Midbrain (tissue), 1 donor: ENCODE data around the gene DHX9.

Experiments used
- DNase-seq: peaks from one replicate; lab custom pipeline; 2025; lab: John Stamatoyannopoulos, UW

Gene DHX9

GRCh38 chr1:182839209-182840066, at the start of gene DHX9:
DHX9 (plus strand) TSS chr1:182839347; CDS start chr1:182842567, 3,220 bp downstream.
- peak; percentile 93 for DNase-seq

DNA sequence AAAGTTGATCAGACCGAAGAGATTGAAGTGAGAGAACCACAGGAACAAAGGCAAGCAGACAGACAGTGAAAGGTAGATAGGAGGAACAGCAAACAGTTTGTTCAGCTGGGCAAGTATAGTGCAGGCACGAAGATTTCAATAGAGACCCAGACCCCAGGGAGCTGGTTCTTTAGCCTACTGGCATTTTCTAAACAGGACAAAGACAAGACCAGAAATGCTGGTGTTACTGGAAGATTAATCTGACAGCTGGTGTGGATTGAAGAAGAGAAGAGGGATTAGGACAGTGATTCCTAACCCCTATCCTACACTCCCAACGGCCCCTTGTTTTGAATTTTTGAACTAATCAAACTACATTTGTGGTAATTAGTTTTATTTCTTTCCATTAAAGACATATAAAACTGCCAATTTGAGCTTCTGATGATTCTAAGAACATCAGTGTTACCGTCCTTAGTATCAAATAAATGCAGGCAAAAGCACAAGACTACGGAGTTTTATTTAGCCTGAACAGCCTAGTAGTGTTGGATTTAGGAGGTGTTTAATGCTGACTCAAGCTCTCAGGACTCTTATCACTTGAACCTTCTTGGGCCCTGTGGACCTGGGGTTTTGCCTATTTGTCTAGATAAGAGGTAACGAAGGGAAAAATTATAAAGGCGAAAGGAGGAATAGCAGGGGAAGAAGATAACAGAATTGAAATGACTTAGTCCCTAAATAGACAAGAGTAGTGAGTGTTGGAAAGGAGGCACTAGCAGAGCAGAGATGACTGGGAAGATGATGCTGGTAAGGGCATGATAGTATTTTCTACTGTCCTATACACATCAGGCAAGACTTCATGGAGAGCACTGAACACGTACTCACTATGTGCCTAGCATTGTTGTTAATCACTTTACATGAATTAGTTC, 47.6 kb upstream of the DHX9 start:
- DNase-seq = no peak

GRCh38 chr1:182794091-182794490, 45.1 kb upstream of the DHX9 start:
- no peak for DNase-seq

- DNase-seq = no peak
These were observed 44.4 kb upstream of the DHX9 start for GRCh38 chr1:182794676-182795201.

DNA sequence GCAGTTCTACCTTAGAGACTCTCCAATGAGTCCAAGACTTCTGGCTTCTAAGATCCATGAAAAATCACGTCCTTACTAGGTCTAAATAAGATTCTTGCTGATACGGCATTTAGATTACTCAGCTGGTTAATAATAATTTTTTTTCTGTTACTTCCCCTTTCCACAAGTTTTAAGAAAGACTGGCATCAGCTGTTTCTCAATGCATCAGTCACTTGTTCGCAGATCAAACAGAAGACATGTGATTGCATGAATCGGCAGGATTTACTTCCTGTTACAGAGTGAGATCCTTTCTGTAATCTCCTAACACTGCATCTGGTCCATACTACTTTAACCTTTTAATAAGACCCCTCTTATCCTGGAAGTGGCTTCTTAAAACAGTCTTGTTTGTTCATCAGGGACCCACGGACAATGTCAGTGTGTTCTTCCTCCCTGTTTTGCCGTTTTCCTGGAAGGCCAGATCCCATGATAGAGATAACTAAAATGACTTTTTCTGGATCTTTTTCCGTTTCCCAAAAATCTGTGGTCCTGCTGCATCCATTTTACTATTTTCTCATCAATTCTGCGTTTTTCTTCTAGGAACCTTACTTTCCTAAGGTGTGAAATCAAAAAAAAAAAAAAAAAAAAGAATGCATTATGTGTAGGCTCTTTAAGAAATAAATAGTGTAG, 43.5 kb upstream of the DHX9 start:
- DNase-seq = peak; percentile 39

DNA sequence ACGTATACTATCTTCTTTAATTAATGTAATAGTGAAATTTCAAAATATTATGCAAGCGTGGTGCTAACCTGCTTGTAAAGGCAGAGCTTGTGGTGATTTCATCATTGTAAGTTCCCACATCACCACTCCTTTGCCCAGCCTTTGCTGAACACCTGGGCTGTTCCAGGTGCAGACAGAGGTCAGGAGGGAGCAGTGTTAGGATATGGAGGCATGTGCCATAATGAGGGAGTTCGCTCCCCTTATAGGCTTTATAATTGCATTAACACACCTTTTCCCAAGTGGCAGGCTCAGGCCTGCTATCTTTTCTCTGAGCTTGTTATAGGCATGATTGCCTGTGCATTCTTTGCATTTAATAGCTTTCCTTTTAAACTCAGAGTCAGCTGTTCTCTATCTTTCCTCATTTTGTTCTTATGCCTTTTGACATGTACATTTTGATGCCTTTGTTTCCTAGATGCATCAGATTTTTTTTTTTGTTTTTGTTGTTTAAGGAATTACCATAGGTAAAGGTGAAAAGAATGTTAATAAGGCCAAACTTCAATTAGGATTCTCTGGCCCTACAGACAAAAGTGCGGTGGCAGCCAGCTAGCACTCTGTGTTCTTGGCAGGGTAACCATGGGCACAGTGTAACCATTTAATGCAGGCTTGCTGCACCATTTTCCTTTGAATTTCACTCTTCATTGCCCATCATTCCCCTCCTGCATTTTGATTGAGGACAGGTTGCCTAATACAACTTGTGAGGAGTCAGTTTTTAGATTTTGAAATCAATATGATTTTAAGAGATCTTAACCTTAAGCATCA, 36.9 kb upstream of the DHX9 start:
- DNase-seq = peak; percentile 58

DNA sequence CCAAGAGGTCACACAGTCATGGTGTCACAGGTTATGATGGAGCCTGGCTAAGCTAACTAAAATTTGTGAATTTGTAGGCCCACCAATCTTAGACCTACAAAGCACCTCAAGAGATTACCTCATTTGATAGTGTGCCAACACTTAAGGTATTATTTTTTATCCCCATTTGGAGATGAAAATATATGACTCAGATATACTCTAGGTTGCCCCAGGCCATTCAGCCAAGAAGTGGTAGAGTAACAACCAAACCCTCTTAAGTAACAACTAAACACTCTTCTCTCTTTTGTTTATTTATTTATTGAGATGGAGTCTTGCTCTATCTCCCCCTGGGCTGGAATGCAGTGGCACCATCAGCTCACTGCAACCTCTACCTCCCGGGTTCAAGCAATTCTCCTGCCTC, 35.3 kb upstream of the DHX9 start:
- DNase-seq = no peak

- no peak for DNase-seq
These were observed 33.0 kb upstream of the DHX9 start for GRCh38 chr1:182806015-182806678.

DNA sequence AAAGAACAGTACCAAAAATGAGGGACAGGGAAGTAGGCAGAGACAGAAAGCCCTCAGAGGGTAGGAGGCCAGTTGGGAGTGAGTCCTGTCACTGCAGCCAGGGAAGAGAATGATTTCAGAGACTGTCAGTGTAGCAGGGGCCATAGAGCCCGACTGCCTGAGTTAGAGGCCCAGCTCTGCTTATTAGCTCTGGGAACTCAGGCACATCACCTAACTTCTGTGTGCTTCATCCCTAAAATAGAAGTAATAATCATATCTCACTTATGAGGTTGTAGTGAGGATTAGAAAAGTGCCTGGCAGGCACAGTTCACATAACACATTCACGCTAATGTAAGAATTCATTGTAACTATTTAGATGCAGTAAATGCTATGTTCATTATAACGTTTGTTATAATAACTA, 31.2 kb upstream of the DHX9 start:
- DNase-seq = no peak

- DNase-seq = no peak
These were observed 29.7 kb upstream of the DHX9 start for GRCh38 chr1:182809414-182809957.

DNA sequence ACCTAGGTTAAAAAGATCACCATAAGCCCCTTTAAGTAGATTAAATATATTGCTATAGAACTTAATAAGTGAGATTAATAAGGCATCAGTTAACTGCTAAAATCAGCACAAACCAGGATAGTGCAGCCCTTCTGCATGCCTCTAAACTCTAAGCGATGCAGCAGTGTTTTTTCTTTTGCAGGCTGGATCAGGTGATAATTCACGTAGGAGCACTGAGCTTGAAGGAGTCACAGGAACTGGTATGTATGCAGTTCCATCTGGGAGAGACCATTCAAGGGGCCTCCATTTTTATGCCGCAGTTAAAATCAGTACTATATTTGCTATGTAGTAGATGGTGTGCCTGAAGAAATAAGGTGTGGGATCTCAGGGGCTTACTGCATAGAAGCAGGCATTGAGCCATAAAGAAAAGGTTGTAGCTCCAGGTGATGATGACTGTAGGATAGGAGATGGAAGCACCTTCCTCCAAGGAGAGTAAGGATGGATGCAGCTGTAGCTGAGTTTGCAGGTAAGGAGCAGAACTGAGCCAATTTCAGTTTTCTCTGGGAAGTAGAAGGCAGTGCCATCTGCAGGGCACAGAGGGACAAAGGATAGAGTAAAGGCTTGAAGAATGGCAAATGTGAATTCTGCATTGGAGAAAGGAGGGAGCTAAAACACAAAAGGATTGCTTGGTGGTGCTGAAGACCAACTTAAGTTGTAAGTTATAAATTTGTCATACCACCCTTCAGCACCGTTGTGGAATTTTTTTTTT, 27.0 kb upstream of the DHX9 start:
- no peak for DNase-seq

GRCh38 chr1:182816863-182817262, 22.3 kb upstream of the DHX9 start:
- no peak for DNase-seq

GRCh38 chr1:182817802-182818201, 21.3 kb upstream of the DHX9 start:
- DNase-seq = no peak

DNA sequence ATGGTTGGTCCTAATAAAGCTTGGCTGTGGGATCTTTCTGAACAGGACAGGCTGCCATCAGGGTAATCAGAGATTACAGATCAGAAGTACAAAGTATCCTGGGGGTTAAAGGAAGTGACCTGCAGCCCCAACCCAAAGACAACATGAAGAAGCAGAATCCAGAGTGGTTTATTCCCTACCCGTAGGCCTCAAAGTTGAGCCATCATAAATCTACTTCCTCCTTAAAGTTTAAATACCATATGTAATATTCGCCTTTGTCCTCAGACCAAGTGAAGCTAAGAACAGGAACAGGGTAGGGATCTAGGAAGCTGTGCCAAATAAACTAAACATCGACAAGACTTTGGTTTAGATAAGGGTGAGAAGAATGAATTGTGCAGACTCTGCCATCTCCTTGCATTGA, 15.9 kb upstream of the DHX9 start:
- DNase-seq = no peak

- no peak for DNase-seq
These were observed 12.3 kb upstream of the DHX9 start for GRCh38 chr1:182826892-182827291.

- no peak for DNase-seq
These were observed 9.7 kb upstream of the DHX9 start for GRCh38 chr1:182829285-182829932.

- DNase-seq = no peak
These were observed 5.9 kb upstream of the DHX9 start for GRCh38 chr1:182833271-182833670.

- no peak for DNase-seq
These were observed 4.8 kb upstream of the DHX9 start for GRCh38 chr1:182834326-182834725.

GRCh38 chr1:182835806-182836205, 3.3 kb upstream of the DHX9 start:
- DNase-seq = no peak
